SJCRH30 (cell line): ENCODE data around the gene SPATA13. TPM values are rescaled to one million over a fixed set of nuclear protein-coding genes. Genes with fewer than 3 reads are reported as not detected.
A peak's percentile ranks its signal among the peaks of the same experiment; 100 is the strongest.

Experiments used
- DNase-seq, 2 experiments: peaks; one replicate each; pipeline ENCODE4 v3.0.0-alpha.2; 2015 to 2020
- H3K27ac ChIP-seq: fragments of 250-450 bp; sonication (Bioruptor Pico); 2 replicates; pipeline ENCODE4 v1.5.1; 2020; ENCODE audit warnings: mild to moderate bottlenecking, moderate library complexity
- H3K27me3 ChIP-seq: fragments of 250-450 bp; sonication (Bioruptor Pico); 2 replicates; pipeline ENCODE4 v1.5.1; 2020; ENCODE audit warnings: mild to moderate bottlenecking, moderate library complexity
- H3K36me3 ChIP-seq: fragments of 250-450 bp; sonication (Bioruptor Pico); 2 replicates; pipeline ENCODE4 v1.5.1; 2020; ENCODE audit warnings: mild to moderate bottlenecking, moderate library complexity
- H3K4me1 ChIP-seq: fragments of 250-450 bp; sonication (Bioruptor Pico); 2 replicates; pipeline ENCODE4 v1.5.1; 2020; ENCODE audit warnings: mild to moderate bottlenecking, moderate library complexity
- H3K4me3 ChIP-seq: fragments of 250-450 bp; sonication (Bioruptor Pico); 2 replicates; pipeline ENCODE4 v1.5.1; 2020; ENCODE audit warnings: mild to moderate bottlenecking, moderate library complexity
- H3K9me3 ChIP-seq: fragments of 250-450 bp; sonication (Bioruptor Pico); replicated peaks from 2 replicates; pipeline ENCODE4 v1.5.1; 2020; ENCODE audit warnings: mild to moderate bottlenecking, moderate library complexity
- total RNA-seq: library from RNA; depleted of rRNA; stranded (reverse); fragments of >200 nt; shearing (Covaris generic); gene quantifications from 2 replicates; pipeline ENCODE4 v1.2.3, GENCODE V29; 2014

SPATA13 gene
- total RNA-seq, 1 experiment from 2014 or later, result 23.0 TPM

DNA sequence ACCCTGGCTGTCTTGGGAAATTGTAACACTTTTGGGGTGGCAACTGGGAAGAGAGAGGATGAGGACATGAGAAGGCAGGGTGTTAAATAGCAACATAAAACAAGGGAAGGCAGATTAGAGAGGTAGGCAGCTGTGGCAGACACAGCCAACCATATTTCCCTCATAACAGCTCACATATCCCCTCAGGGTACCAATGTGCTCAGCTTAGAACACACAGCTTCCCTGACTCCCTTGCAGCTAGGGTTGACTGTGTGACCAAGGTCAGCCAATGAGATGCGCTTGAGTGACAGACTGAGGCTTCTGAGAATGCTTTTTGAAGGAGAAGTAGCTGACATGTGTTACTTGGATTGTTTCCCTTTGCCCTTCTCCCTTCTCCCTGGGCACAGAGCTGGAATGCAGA is 28.8 kb upstream of the SPATA13 start:
- no peak for DNase-seq
- Histone ChIP-seq H3K27me3 (no peaks in the 10 kb centered on the region), H3K36me3 (no peaks in the 10 kb centered on the region), H3K4me3 (no peak overlapping the region), H3K9me3 (peaks cover 4% of the 10 kb centered on the region; the same call in 1 of the 2 replicates), H3K27ac (no peak overlapping the region), H3K4me1 (peaks cover 17% of the 10 kb centered on the region; the same call in 1 of the 2 replicates)

DNA sequence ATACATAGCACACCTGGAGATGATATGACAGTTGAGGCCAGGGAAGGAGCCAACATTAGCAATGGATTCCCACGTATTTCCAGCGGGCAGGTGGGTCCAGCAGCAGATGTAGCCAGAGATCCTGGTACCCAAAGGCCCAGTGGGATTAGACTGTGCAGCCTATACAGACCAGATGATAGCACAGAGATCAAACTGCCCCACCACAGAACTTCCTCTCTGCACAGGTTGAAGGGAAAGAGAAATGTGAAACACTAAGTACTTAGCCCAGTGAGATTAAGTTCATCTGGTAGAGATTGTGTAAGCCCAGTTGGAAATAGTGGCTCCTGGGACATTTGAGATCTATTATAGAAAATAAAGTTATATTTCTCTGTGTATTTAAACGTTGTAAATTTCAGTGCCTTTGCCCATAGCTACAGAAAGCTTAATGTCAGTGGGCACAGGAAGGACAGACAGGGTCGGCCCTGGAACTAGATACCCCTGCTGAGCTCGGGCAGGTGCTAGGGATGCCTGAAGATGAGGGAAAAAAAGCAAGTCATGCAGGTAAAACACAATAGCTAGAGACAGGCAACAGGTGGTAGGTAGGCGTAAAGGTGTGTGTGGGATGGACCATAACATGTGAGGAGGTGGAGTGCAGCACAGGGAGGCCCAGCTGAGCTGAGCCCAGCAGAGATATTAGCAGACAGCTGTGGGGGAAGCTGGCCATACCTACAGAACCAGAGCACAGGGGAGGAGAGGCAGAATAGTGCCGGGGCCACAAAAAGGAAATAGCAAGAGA is 27.3 kb upstream of the SPATA13 start:
- no peaks in the 10 kb centered on the region for H3K36me3 ChIP-seq
- H3K4me1 ChIP-seq, result peaks cover 17% of the 10 kb centered on the region; the same call in 1 of the 2 replicates
- no peak overlapping the region for H3K27ac ChIP-seq
- H3K4me3 ChIP-seq, result no peak overlapping the region
- DNase-seq, result no peak
- H3K27me3 ChIP-seq, result no peaks in the 10 kb centered on the region
- H3K9me3 ChIP-seq, result peaks cover 4% of the 10 kb centered on the region; the same call in 1 of the 2 replicates

DNA sequence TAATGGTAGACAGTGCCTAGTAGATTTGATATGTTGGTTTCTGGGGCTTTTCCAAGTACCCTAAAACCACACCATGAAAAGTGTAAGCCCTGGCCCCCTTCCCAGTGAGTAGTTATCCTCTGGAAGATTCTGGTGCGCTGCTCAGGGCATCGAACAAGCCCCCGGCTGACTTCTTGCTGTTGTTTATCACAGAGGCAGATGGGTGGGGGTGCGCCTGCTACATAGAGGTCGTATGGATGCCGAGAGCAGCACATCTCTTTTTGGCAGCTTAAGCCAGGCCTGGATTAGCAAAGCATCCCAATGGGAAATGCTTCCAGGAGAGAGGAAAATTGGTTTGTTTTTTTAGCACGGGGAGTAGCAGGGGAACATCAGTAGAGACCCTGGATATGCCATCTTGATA is 26.3 kb upstream of the SPATA13 start:
- Histone ChIP-seq H3K4me3 (no peak overlapping the region), H3K36me3 (no peaks in the 10 kb centered on the region), H3K4me1 (peaks cover 17% of the 10 kb centered on the region; the same call in 1 of the 2 replicates), H3K9me3 (peaks cover 4% of the 10 kb centered on the region; the same call in 1 of the 2 replicates), H3K27ac (no peak overlapping the region), H3K27me3 (no peaks in the 10 kb centered on the region)
- peak; percentile 39 to 49 for DNase-seq

- Histone ChIP-seq H3K36me3 (no peaks in the 10 kb centered on the region), H3K4me3 (no peak overlapping the region), H3K27ac (no peak overlapping the region), H3K4me1 (peaks cover 17% of the 10 kb centered on the region; the same call in 1 of the 2 replicates), H3K9me3 (peaks cover 4% of the 10 kb centered on the region; the same call in 1 of the 2 replicates), H3K27me3 (no peaks in the 10 kb centered on the region)
- no peak for DNase-seq
Observed at GRCh38 chr13:24134757-24135156, 25.8 kb upstream of the SPATA13 start.

- no peak overlapping the region for H3K4me3 ChIP-seq
- peak in 1 of 2 experiments; percentile 30 for DNase-seq
- no peak overlapping the region for H3K27ac ChIP-seq
- no peaks in the 10 kb centered on the region for H3K27me3 ChIP-seq
- peaks cover 17% of the 10 kb centered on the region; the same call in 1 of the 2 replicates for H3K4me1 ChIP-seq
- H3K36me3 ChIP-seq, result no peaks in the 10 kb centered on the region
- H3K9me3 ChIP-seq, result peaks cover 4% of the 10 kb centered on the region; the same call in 1 of the 2 replicates
Observed at GRCh38 chr13:24135674-24136300, 24.7 kb upstream of the SPATA13 start.

DNA sequence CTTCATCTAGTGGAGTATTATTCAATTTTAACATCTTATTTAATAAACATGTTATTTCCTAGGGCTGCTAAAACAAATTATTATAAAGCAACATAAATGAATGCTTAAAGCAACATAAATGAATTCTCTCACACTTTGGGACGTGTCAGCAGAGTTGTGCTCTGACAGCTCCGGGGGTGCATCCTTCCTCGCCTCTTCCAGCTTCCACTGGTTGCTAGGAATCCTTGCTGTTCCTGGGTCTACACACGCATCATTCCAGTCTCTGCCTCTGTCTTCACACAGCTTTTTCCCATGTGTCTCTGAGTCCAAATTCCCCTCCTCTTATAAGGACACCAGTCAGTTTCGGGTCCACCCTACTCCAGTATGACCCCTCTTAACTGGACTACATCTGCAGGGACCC is 21.6 kb upstream of the SPATA13 start:
- H3K27me3 ChIP-seq, result no peaks in the 10 kb centered on the region
- no peak overlapping the region for H3K4me3 ChIP-seq
- H3K27ac ChIP-seq, result no peak overlapping the region
- no peak for DNase-seq
- H3K4me1 ChIP-seq, result peaks cover 28% of the 10 kb centered on the region
- H3K9me3 ChIP-seq, result no peaks in the 10 kb centered on the region
- no peaks in the 10 kb centered on the region for H3K36me3 ChIP-seq

DNA sequence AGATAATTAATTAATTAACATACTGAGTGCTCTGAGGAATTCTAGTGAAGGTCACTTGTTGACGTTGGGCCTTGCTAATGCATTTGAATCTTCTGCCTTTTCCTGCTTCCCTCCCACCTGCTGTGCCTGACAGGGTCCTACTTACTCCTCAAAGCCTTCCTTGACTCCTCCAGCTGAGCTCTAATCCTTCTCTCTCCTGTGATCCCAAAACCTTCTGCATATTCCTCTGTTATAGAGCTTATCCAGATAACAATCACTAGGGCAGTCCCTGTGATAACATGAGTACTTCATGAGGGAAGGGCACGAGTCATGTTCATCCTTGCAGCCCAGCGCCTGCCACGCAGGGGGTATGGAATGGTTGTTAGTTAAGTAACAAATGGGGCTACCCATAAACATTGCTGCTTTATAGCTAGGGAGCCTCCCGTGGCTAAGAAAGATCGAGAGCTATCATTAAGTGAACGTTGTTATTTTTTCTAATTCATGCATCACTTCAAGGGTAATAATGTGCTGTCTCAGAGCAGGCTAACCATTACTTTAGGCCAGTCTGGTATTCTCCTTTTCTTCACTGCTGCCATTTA is 19.1 kb upstream of the SPATA13 start:
- no peaks in the 10 kb centered on the region for H3K27me3 ChIP-seq
- no peak overlapping the region for H3K27ac ChIP-seq
- peaks cover 14% of the 10 kb centered on the region for H3K4me1 ChIP-seq
- no peak overlapping the region for H3K4me3 ChIP-seq
- no peaks in the 10 kb centered on the region for H3K9me3 ChIP-seq
- no peak for DNase-seq
- no peaks in the 10 kb centered on the region for H3K36me3 ChIP-seq

- Histone ChIP-seq H3K4me1 (peaks cover 14% of the 10 kb centered on the region), H3K27ac (no peak overlapping the region), H3K27me3 (no peaks in the 10 kb centered on the region), H3K4me3 (no peak overlapping the region), H3K36me3 (no peaks in the 10 kb centered on the region), H3K9me3 (no peaks in the 10 kb centered on the region)
- DNase-seq, result no peak
Observed at GRCh38 chr13:24142453-24142852, 18.1 kb upstream of the SPATA13 start.

- H3K9me3 ChIP-seq, result no peaks in the 10 kb centered on the region
- no peak overlapping the region for H3K4me3 ChIP-seq
- H3K4me1 ChIP-seq, result peaks cover 15% of the 10 kb centered on the region
- DNase-seq, result no peak
- H3K36me3 ChIP-seq, result no peaks in the 10 kb centered on the region
- no peak overlapping the region for H3K27ac ChIP-seq
- no peaks in the 10 kb centered on the region for H3K27me3 ChIP-seq
Observed at GRCh38 chr13:24142886-24143285, 17.6 kb upstream of the SPATA13 start.

DNA sequence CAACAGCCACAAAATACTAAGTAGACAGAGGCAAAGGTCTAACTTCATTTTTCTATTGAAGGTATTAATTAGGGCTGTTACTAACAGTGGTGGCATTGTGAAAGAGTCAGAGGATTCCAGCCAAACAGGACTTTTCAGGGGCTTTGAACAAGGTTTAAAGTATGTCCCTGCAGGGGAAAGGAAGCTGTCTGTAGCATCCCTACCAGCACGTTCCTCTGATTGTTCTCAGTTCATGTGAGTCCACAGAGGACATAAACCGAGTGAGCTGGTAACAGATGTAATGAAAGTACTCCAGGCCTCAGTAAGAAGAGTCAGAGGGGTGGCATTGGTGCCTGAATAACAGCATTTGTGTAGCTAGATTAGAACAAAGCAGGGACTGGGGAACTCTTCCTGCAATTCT is 15.3 kb upstream of the SPATA13 start:
- H3K4me1 ChIP-seq, result peaks cover 32% of the 10 kb centered on the region
- H3K27ac ChIP-seq, result no peak overlapping the region
- no peaks in the 10 kb centered on the region for H3K36me3 ChIP-seq
- no peaks in the 10 kb centered on the region for H3K27me3 ChIP-seq
- no peak for DNase-seq
- no peak overlapping the region for H3K4me3 ChIP-seq
- no peaks in the 10 kb centered on the region for H3K9me3 ChIP-seq

- no peaks in the 10 kb centered on the region for H3K27me3 ChIP-seq
- DNase-seq, result no peak
- H3K36me3 ChIP-seq, result no peaks in the 10 kb centered on the region
- H3K4me1 ChIP-seq, result peaks cover 32% of the 10 kb centered on the region
- no peak overlapping the region for H3K4me3 ChIP-seq
- H3K9me3 ChIP-seq, result no peaks in the 10 kb centered on the region
- H3K27ac ChIP-seq, result no peak overlapping the region
Observed at GRCh38 chr13:24145674-24146073, 14.8 kb upstream of the SPATA13 start.

DNA sequence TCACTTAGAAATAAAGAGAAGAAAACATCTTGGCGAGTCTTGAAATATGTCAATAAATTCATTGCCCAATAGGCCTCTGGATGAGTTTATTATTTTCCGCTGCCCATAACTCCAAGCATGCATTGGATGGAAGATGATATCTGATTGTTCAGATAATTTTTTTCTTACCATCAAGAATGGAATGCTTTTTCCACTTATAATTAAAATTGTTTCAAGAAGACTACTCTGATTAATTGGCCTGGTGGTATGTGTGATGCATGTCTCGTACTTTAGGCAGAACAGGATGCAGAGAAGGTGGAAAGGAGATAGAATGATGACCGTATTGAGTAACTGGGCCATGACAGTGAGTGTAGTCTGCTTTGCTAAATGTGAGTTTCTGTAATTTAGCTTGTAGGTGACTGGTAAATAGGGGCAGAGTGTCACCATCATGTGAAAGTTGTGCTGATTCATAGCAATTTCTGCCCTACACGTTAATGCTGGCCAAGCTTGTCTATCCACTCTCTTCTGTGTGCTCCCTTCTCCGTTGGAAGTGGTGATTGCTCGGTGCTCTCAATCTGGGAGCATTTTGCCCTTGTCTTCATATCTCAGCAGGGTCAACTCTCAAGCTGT is 13.5 kb upstream of the SPATA13 start:
- Histone ChIP-seq H3K4me3 (no peak overlapping the region), H3K27me3 (no peaks in the 10 kb centered on the region), H3K27ac (no peak overlapping the region), H3K36me3 (no peaks in the 10 kb centered on the region), H3K4me1 (peaks cover 28% of the 10 kb centered on the region), H3K9me3 (no peaks in the 10 kb centered on the region)
- no peak for DNase-seq

DNA sequence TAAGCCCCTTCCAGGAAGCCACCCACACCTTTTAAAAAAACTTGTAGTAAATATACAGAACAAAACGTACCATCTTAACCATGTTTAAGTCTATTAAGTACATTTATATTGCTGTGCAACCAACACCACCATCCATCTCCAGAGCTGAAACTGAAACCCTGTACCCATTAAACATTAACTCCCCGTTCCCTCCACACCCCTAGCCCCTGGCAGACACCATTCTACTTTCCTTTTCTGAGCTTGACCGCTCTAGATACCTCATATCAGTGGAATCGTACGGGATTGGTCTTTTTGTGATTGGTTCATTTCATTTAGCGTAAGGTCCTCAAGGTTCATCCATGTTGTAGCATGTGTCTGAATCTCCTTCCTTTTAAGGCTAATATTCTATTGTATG is 13.0 kb upstream of the SPATA13 start:
- peaks cover 23% of the 10 kb centered on the region for H3K4me1 ChIP-seq
- H3K4me3 ChIP-seq, result no peak overlapping the region
- DNase-seq, result no peak
- no peak overlapping the region; the same call in 1 of the 2 replicates for H3K27ac ChIP-seq
- H3K27me3 ChIP-seq, result no peaks in the 10 kb centered on the region
- no peaks in the 10 kb centered on the region for H3K36me3 ChIP-seq
- H3K9me3 ChIP-seq, result no peaks in the 10 kb centered on the region

GRCh38 chr13:24148414-24149235 is 11.9 kb upstream of the SPATA13 start:
- DNase-seq, result peak; percentile 86 to 88
- H3K36me3 ChIP-seq, result no peaks in the 10 kb centered on the region
- no peak overlapping the region for H3K4me3 ChIP-seq
- peak overlapping the region; percentile 90 for H3K27ac ChIP-seq
- peaks cover 18% of the 10 kb centered on the region for H3K4me1 ChIP-seq
- H3K27me3 ChIP-seq, result no peaks in the 10 kb centered on the region
- H3K9me3 ChIP-seq, result no peaks in the 10 kb centered on the region
